H9 (cell line): Measurements from ENCODE around the gene NEURL1. TPM values are rescaled to one million over a fixed set of nuclear protein-coding genes. Genes with fewer than 3 reads are reported as not detected.

ENCODE experiments used
- DNase-seq: peaks from one replicate; pipeline ENCODE4 v3.0.0-alpha.2; 2017
- H2AFZ ChIP-seq: one replicate; pipeline ENCODE4 v1.6.1; 2013; ENCODE audit warnings: mild to moderate bottlenecking, low read length, control low read depth, moderate library complexity
- H2AK5ac ChIP-seq: 2 replicates; pipeline ENCODE4 v1.6.1; 2013; ENCODE audit warnings: low read length, control low read depth, mixed read lengths; ENCODE audit not compliant: insufficient read length
- H2BK120ac ChIP-seq: one replicate; pipeline ENCODE4 v1.6.1; 2013; ENCODE audit warnings: low read depth, mild to moderate bottlenecking, low read length, control low read depth, inconsistent platforms; ENCODE audit not compliant: poor library complexity, severe bottlenecking
- H2BK12ac ChIP-seq: 2 replicates; pipeline ENCODE4 v1.6.1; 2013; ENCODE audit warnings: low read length, control low read depth, mixed read lengths, low read depth; ENCODE audit not compliant: insufficient read length
- H2BK15ac ChIP-seq: 2 replicates; pipeline ENCODE4 v1.6.1; 2013; ENCODE audit warnings: low read depth, low read length, control low read depth
- H2BK20ac ChIP-seq: one replicate; pipeline ENCODE4 v1.6.1; 2013; ENCODE audit warnings: low read depth, mild to moderate bottlenecking, low read length, control low read depth, inconsistent platforms; ENCODE audit not compliant: poor library complexity, severe bottlenecking
- H2BK5ac ChIP-seq: 2 replicates; pipeline ENCODE4 v1.6.1; 2013; ENCODE audit warnings: low read length, control low read depth, mixed read lengths; ENCODE audit not compliant: insufficient read length
- H3K14ac ChIP-seq: 2 replicates; pipeline ENCODE4 v1.6.1; 2013; ENCODE audit warnings: low read length, control low read depth; ENCODE audit not compliant: insufficient read depth
- H3K18ac ChIP-seq: 2 replicates; pipeline ENCODE4 v1.6.1; 2013; ENCODE audit warnings: low read depth, mild to moderate bottlenecking, mixed read lengths, low read length, control low read depth; ENCODE audit not compliant: insufficient read length
- H3K23ac ChIP-seq: 2 replicates; pipeline ENCODE4 v1.6.1; 2013; ENCODE audit warnings: low read length, control low read depth, mixed read lengths, low read depth; ENCODE audit not compliant: insufficient read length
- H3K23me2 ChIP-seq: 2 replicates; pipeline ENCODE4 v1.6.1; 2013; ENCODE audit warnings: low read depth, mild to moderate bottlenecking, mixed read lengths, low read length, control low read depth; ENCODE audit not compliant: insufficient read length, poor library complexity, severe bottlenecking
- H3K27ac ChIP-seq: 2 replicates; pipeline ENCODE4 v1.5.1; 2013; ENCODE audit warnings: low read length, control low read depth, mixed read lengths, low read depth; ENCODE audit not compliant: insufficient read length
- H3K27me3 ChIP-seq: 2 replicates; pipeline ENCODE4 v1.6.1; 2013; ENCODE audit warnings: low read length, control low read depth, inconsistent platforms; ENCODE audit not compliant: insufficient read depth
- H3K4ac ChIP-seq: 2 replicates; pipeline ENCODE4 v1.6.1; 2013; ENCODE audit warnings: low read depth, mild to moderate bottlenecking, control low read depth, inconsistent platforms, low read length, moderate library complexity
- H3K4me1 ChIP-seq: 2 replicates; pipeline ENCODE4 v1.6.1; 2013; ENCODE audit warnings: low read length, control low read depth, inconsistent platforms; ENCODE audit not compliant: insufficient read depth
- H3K4me2 ChIP-seq: 2 replicates; pipeline ENCODE4 v1.6.1; 2013; ENCODE audit warnings: low read length, control low read depth, mixed read lengths; ENCODE audit not compliant: insufficient read length, insufficient read depth
- H3K56ac ChIP-seq: 2 replicates; pipeline ENCODE4 v1.6.1; 2013; ENCODE audit warnings: low read depth, mild to moderate bottlenecking, mixed read lengths, low read length, control low read depth; ENCODE audit not compliant: insufficient read length
- H3K79me1 ChIP-seq: 2 replicates; pipeline ENCODE4 v1.6.1; 2013; ENCODE audit warnings: low read depth, mild to moderate bottlenecking, moderate library complexity, low read length, control low read depth, inconsistent platforms; ENCODE audit not compliant: insufficient read depth, poor library complexity, severe bottlenecking
- H3K79me2 ChIP-seq: 2 replicates; pipeline ENCODE4 v1.6.1; 2013; ENCODE audit warnings: low read length, control low read depth, inconsistent platforms; ENCODE audit not compliant: insufficient read depth
- H3K9ac ChIP-seq: 2 replicates; pipeline ENCODE4 v1.6.1; 2013; ENCODE audit warnings: low read length, control low read depth, mixed read lengths; ENCODE audit not compliant: insufficient read length; ENCODE audit errors: extremely low read depth
- H3K9me3 ChIP-seq: one replicate; pipeline ENCODE4 v1.6.1; 2013; ENCODE audit warnings: low read depth, low read length, inconsistent platforms; ENCODE audit not compliant: control insufficient read depth
- H3T11ph ChIP-seq: one replicate; pipeline ENCODE4 v1.6.1; 2013; ENCODE audit warnings: mild to moderate bottlenecking, low read length, control low read depth, inconsistent platforms
- H4K20me1 ChIP-seq: one replicate; pipeline ENCODE4 v1.6.1; 2013; ENCODE audit not compliant: control insufficient read depth, insufficient read length, insufficient read depth
- H4K5ac ChIP-seq: 2 replicates; pipeline ENCODE4 v1.6.1; 2013; ENCODE audit warnings: low read depth, mild to moderate bottlenecking, mixed read lengths, low read length, control low read depth; ENCODE audit not compliant: insufficient read length
- H4K8ac ChIP-seq: replicated peaks from 2 replicates; pipeline ENCODE4 v1.6.1; 2013; ENCODE audit warnings: low read length, control low read depth, mixed read lengths, low read depth; ENCODE audit not compliant: insufficient read length
- H4K91ac ChIP-seq: 2 replicates; pipeline ENCODE4 v1.6.1; 2013; ENCODE audit warnings: low read depth, mild to moderate bottlenecking, moderate library complexity, mixed read lengths, low read length, control low read depth; ENCODE audit not compliant: insufficient read length
- H3K27ac Mint-ChIP-seq, 3 experiments: 2 replicates in 2 of 3; 3 replicates in 1 of 3; pipeline ENCODE4 v1.8.0; 2020 to 2021; ENCODE audit warnings: mixed read lengths in 3 of 3, mild to moderate bottlenecking in 1 of 3, moderate library complexity in 1 of 3
- H3K27me3 Mint-ChIP-seq: 2 replicates; pipeline ENCODE4 v1.8.0; 2021; ENCODE audit warnings: low read depth, mild to moderate bottlenecking, moderate library complexity, mixed read lengths
- H3K36me3 Mint-ChIP-seq, 3 experiments: 2 replicates in 2 of 3; 3 replicates in 1 of 3; pipeline ENCODE4 v1.8.0; 2020 to 2021; ENCODE audit warnings: low read depth in 3 of 3, mixed read lengths in 3 of 3; ENCODE audit not compliant: insufficient read depth in 1 of 3
- H3K4me1 Mint-ChIP-seq, 2 experiments: 2 replicates each; pipeline ENCODE4 v1.8.0; 2020; ENCODE audit warnings: mixed read lengths in 2 of 2
- H3K4me3 Mint-ChIP-seq, 2 experiments: 2 replicates in 1 of 2; 3 replicates in 1 of 2; pipeline ENCODE4 v1.8.0; 2020 to 2021; ENCODE audit warnings: mild to moderate bottlenecking in 2 of 2, mixed read lengths in 2 of 2, moderate library complexity in 1 of 2
- H3K9me3 Mint-ChIP-seq, 2 experiments: 2 replicates in 1 of 2; 3 replicates in 1 of 2; pipeline ENCODE4 v1.8.0; 2020; ENCODE audit warnings: mild to moderate bottlenecking in 2 of 2, mixed read lengths in 2 of 2, moderate library complexity in 1 of 2
- CTCF ChIP-seq: fragments of 200-600 bp; sonication (generic); conservative IDR thresholded peaks from 3 replicates; pipeline ENCODE4 v1.8.0; 2021; ENCODE audit warnings: antibody characterized with exemption, mild to moderate bottlenecking
- WGBS: extraction: QIAGEN DNeasy Blood & Tissue Kit; methylation state at CpG from one replicate; pipeline ENCODE4 v1.1.7; 2013; ENCODE audit warnings: missing lambda C conversion rate, low lambda C conversion rate, mixed read lengths; ENCODE audit not compliant: insufficient read length; ENCODE audit errors: extremely low coverage; 5-methylcytosine and 5-hydroxymethylcytosine counted together
- total RNA-seq: library from RNA; stranded (reverse); gene quantifications from 2 replicates; pipeline ENCODE4 v1.2.1, GENCODE V29; 2021

The NEURL1 gene
- total RNA-seq, 1 experiment from 2014 or later: 1.2 TPM

- Histone ChIP-seq H3K9ac (no peak overlapping the region), H3K23ac (no peak overlapping the region), H3K9me3 (no peaks in the 10 kb centered on the region), H2BK5ac (no peak overlapping the region), H3K79me2 (no peaks in the 10 kb centered on the region), H3K14ac (no peak overlapping the region), H3K4ac (no peak overlapping the region), H3K27me3 (no peaks in the 10 kb centered on the region), H2BK20ac (no peak overlapping the region), H4K91ac (no peak overlapping the region), H3K23me2 (no peaks in the 10 kb centered on the region), H3K4me1 (no peaks in the 10 kb centered on the region), H3T11ph (no peak overlapping the region), H2BK120ac (no peak overlapping the region), H3K4me2 (no peak overlapping the region), H2AK5ac (no peak overlapping the region), H4K8ac (no peak overlapping the region), H3K27ac (no peak overlapping the region), H3K18ac (no peak overlapping the region), H2BK12ac (no peak overlapping the region), H3K79me1 (no peaks in the 10 kb centered on the region), H4K5ac (no peak overlapping the region), H2BK15ac (no peak overlapping the region), H2AFZ (no peak overlapping the region), H3K56ac (no peak overlapping the region), H4K20me1 (no peaks in the 10 kb centered on the region)
- TF ChIP-seq CTCF: no peak
- Mint-ChIP-seq H3K9me3 (no peaks in the 10 kb centered on the region), H3K27ac (no peak overlapping the region), H3K4me3 (no peak overlapping the region), H3K27me3 (peaks cover 1% of the 10 kb centered on the region), H3K36me3 (no peaks in the 10 kb centered on the region), H3K4me1 (peaks cover 2 to 5% of the 10 kb centered on the region in 2 experiments; a peak in 1 of 4 replicates)
- WGBS: no CpG with 5 or more reads among the region's 5 CpGs
- DNase-seq: no peak
Measured at GRCh38 chr10:103568505-103568904, 75.0 kb downstream of the NEURL1 start.
